Mesothelial cell of epicardium (in vitro differentiated cells): Measurements from ENCODE around the gene CDHR1. TPM values are rescaled to one million over a fixed set of nuclear protein-coding genes. Genes with fewer than 3 reads are reported as not detected.
A peak's percentile ranks its signal among the peaks of the same experiment; 100 is the strongest.

Source experiments
- DNase-seq, 2 experiments: peaks; one replicate each; pipeline ENCODE4 v3.0.0; 2021; ENCODE audit warnings: low spot score in 2 of 2; ENCODE audit not compliant: unreplicated experiment in 2 of 2
- H3K27ac Mint-ChIP-seq: 2 replicates; pipeline ENCODE4 v1.8.0; 2021; ENCODE audit warnings: mixed read lengths
- H3K27me3 Mint-ChIP-seq: 2 replicates; pipeline ENCODE4 v1.8.0; 2021; ENCODE audit warnings: low read depth, mixed read lengths
- H3K36me3 Mint-ChIP-seq: 2 replicates; pipeline ENCODE4 v1.8.0; 2021; ENCODE audit warnings: mixed read lengths
- H3K4me1 Mint-ChIP-seq: 2 replicates; pipeline ENCODE4 v1.8.0; 2021; ENCODE audit warnings: mixed read lengths
- H3K4me3 Mint-ChIP-seq: 2 replicates; pipeline ENCODE4 v1.8.0; 2021; ENCODE audit warnings: mild to moderate bottlenecking, moderate library complexity, mixed read lengths
- H3K9me3 Mint-ChIP-seq: 2 replicates; pipeline ENCODE4 v1.8.0; 2021; ENCODE audit warnings: mixed read lengths
- total RNA-seq: library from RNA; stranded (reverse); gene quantifications from 3 replicates; pipeline ENCODE4 v1.2.1, GENCODE V29; 2021
- TF ChIP-seq, protein P1 (sequence below): fragments of 200-600 bp; sonication (generic); IDR thresholded peaks from one replicate; pipeline ENCODE4 v1.5.0; 2021; ENCODE audit warnings: antibody characterized with exemption; ENCODE audit not compliant: unreplicated experiment

Gene CDHR1
- total RNA-seq, 1 donor from 2014 or later = 0.25 TPM

GRCh38 chr10:84193846-84194423 is 402 bp upstream of the CDHR1 start:
- peaks cover 93% of the 10 kb centered on the region for H3K27me3 Mint-ChIP-seq
- no peak overlapping the region for H3K27ac Mint-ChIP-seq
- no peaks in the 10 kb centered on the region for H3K36me3 Mint-ChIP-seq
- DNase-seq = no peak
- no peaks in the 10 kb centered on the region for H3K9me3 Mint-ChIP-seq
- H3K4me1 Mint-ChIP-seq = no peaks in the 10 kb centered on the region
- TF ChIP-seq, protein P1, sequence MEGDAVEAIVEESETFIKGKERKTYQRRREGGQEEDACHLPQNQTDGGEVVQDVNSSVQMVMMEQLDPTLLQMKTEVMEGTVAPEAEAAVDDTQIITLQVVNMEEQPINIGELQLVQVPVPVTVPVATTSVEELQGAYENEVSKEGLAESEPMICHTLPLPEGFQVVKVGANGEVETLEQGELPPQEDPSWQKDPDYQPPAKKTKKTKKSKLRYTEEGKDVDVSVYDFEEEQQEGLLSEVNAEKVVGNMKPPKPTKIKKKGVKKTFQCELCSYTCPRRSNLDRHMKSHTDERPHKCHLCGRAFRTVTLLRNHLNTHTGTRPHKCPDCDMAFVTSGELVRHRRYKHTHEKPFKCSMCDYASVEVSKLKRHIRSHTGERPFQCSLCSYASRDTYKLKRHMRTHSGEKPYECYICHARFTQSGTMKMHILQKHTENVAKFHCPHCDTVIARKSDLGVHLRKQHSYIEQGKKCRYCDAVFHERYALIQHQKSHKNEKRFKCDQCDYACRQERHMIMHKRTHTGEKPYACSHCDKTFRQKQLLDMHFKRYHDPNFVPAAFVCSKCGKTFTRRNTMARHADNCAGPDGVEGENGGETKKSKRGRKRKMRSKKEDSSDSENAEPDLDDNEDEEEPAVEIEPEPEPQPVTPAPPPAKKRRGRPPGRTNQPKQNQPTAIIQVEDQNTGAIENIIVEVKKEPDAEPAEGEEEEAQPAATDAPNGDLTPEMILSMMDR = no peak
- peak overlapping the region; percentile 30 for H3K4me3 Mint-ChIP-seq

- no peaks in the 10 kb centered on the region for H3K9me3 Mint-ChIP-seq
- no peaks in the 10 kb centered on the region for H3K36me3 Mint-ChIP-seq
- peaks cover 95% of the 10 kb centered on the region for H3K27me3 Mint-ChIP-seq
- peak overlapping the region; percentile 38 for H3K4me3 Mint-ChIP-seq
- no peaks in the 10 kb centered on the region for H3K4me1 Mint-ChIP-seq
- no peak for DNase-seq
- TF ChIP-seq, protein P1 = no peak
- no peak overlapping the region for H3K27ac Mint-ChIP-seq
Observed at GRCh38 chr10:84195044-84195830, 900 bp downstream of the CDHR1 start.

DNA sequence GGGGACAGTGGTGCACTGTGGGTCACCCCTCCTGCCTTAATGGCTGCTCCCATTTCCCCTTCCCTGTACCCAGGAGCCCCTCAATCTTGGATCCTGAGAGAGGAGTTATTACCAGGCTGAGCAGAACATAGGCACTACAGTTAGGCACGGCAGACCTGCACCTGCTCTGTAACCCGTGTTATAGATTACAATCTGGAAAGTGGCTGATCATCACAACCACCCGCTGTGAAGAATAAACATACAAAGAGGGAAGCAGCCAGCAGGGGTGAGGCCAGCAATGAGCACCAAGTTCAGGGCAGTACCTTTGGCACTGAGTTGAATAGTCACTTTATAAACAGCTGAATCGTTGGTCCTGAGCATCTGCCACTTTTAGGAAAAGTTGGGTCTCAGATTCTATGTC is 1.7 kb downstream of the CDHR1 start:
- Mint-ChIP-seq H3K4me1 (no peaks in the 10 kb centered on the region), H3K27ac (no peak overlapping the region), H3K4me3 (no peak overlapping the region), H3K9me3 (no peaks in the 10 kb centered on the region), H3K27me3 (peaks cover 95% of the 10 kb centered on the region), H3K36me3 (no peaks in the 10 kb centered on the region)
- no peak for DNase-seq
- TF ChIP-seq, protein P1 = no peak

DNA sequence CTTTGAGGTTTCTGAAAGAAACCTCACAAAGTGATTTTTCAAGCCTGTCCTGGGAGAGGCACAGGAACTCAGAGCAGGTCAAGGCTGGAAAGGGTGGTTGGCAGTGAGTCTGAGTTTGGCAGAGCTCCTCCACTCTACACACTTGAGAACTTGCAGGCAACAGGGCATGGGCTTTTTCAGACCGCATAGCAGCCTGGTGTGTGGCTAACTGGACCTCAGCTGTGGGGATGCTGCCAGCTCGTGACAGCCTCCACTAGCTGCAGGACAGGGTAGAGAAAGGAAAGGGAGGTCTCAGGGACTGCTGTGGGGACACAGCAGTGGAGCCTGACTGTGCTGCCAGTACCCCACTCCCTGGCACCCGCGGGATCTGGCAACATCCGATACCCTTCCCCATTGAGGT is 2.6 kb downstream of the CDHR1 start:
- no peaks in the 10 kb centered on the region for H3K4me1 Mint-ChIP-seq
- no peaks in the 10 kb centered on the region for H3K9me3 Mint-ChIP-seq
- TF ChIP-seq, protein P1 = no peak
- H3K27ac Mint-ChIP-seq = no peak overlapping the region
- no peak overlapping the region for H3K4me3 Mint-ChIP-seq
- no peaks in the 10 kb centered on the region for H3K36me3 Mint-ChIP-seq
- H3K27me3 Mint-ChIP-seq = peaks cover 86% of the 10 kb centered on the region
- no peak for DNase-seq

DNA sequence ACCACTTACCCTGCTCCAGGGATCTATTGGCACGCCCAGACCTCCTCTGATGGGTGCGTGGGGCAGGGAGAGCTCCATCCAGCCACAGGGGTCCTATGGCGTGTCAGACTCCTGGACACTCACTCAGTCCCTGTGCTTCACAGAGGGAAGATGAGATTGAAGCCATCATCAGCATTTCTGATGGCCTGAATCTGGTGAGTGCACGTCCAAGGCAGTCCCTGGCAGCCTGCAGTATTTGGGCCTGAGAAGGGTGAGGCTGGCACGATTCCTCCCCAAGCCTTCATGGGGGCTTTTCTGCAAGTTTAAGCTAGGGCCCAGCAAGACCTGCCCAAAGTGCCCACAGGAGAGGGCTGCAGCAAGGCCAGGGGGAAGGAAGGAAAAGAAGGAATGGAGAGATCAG is 3.3 kb downstream of the CDHR1 start:
- TF ChIP-seq, protein P1 = no peak
- H3K27ac Mint-ChIP-seq = no peak overlapping the region
- no peak for DNase-seq
- H3K9me3 Mint-ChIP-seq = no peaks in the 10 kb centered on the region
- H3K36me3 Mint-ChIP-seq = no peaks in the 10 kb centered on the region
- peaks cover 83% of the 10 kb centered on the region for H3K27me3 Mint-ChIP-seq
- no peak overlapping the region for H3K4me3 Mint-ChIP-seq
- no peaks in the 10 kb centered on the region for H3K4me1 Mint-ChIP-seq
